Sigmoid colon (tissue), 4 donors: Measurements from ENCODE around the gene PTPRD.

Source experiments
- POLR2A ChIP-seq, 2 donors: fragments of 450-650 bp; IDR thresholded peaks; one replicate each; pipeline ENCODE4 v1.6.1; 2016; ENCODE audit warnings: antibody characterized with exemption in 2 of 2, mild to moderate bottlenecking in 2 of 2, moderate library complexity in 2 of 2
- POLR2AphosphoS5 ChIP-seq, 4 donors: sonication (generic); formaldehyde crosslinking; IDR thresholded peaks; one replicate each; pipeline ENCODE4 v1.6.1; 2017; ENCODE audit warnings: antibody characterized with exemption in 4 of 4
- TF ChIP-seq, protein P1 (sequence below), 4 experiments: fragments of 450-650 bp in 3 of 4; fragments of 200-600 bp in 1 of 4; IDR thresholded peaks; one replicate each; pipeline ENCODE4 v1.5.1; 2016 to 2019; ENCODE audit warnings: antibody characterized with exemption in 4 of 4, mild to moderate bottlenecking in 3 of 4, moderate library complexity in 2 of 4

DNA sequence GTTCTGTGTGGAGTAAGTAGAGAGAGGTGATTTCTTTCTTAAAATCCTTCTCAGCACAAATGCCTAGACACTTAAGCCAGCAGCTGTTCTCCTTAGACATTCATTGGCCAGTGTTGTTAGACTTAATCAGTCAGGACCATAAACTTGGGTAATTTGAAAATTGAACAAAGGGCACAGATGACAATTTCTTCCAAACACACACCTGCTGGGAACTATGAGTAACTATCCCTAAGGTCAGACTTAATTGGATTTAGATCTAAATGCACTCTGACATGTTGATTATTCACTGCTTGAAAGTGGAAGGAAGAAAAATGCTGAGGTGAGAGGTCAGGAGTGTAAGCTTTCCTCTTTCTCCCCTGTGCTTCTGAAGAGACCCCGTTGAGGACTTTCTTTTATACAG is 1729.5 kb downstream of the PTPRD start:
- TF ChIP-seq POLR2AphosphoS5 (IDR thresholded peaks at IDR 0.05), result no peak
- TF ChIP-seq, protein P1, sequence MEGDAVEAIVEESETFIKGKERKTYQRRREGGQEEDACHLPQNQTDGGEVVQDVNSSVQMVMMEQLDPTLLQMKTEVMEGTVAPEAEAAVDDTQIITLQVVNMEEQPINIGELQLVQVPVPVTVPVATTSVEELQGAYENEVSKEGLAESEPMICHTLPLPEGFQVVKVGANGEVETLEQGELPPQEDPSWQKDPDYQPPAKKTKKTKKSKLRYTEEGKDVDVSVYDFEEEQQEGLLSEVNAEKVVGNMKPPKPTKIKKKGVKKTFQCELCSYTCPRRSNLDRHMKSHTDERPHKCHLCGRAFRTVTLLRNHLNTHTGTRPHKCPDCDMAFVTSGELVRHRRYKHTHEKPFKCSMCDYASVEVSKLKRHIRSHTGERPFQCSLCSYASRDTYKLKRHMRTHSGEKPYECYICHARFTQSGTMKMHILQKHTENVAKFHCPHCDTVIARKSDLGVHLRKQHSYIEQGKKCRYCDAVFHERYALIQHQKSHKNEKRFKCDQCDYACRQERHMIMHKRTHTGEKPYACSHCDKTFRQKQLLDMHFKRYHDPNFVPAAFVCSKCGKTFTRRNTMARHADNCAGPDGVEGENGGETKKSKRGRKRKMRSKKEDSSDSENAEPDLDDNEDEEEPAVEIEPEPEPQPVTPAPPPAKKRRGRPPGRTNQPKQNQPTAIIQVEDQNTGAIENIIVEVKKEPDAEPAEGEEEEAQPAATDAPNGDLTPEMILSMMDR (IDR thresholded peaks at IDR 0.05), result no peak
- TF ChIP-seq POLR2A (IDR thresholded peaks at IDR 0.05), result no peak
